Endometrial microvascular endothelial cells (primary cell): ENCODE measurements around the gene THTPA. TPM values are rescaled to one million over a fixed set of nuclear protein-coding genes. Genes with fewer than 3 reads are reported as not detected.
"Not testable (repeated sequence)": the region's sequence is repeated elsewhere in the genome, so short reads cannot be mapped to it uniquely, and the experiment has no call there.

Source experiments
- in situ Hi-C: cut with HindIII; loops from 2 replicates; pipeline ENCODE4 v1.10.0; 2017; ENCODE audit warnings: low sequenced_read_pairs, low pct_unique_long_range_greater_than_20kb; ENCODE audit errors: inconsistent ontology term
- total RNA-seq: library from RNA; depleted of rRNA; stranded (reverse); fragments of >200 nt; gene quantifications from one replicate; pipeline ENCODE4 v1.2.3, GENCODE V29; 2015; ENCODE audit errors: inconsistent ontology term

Gene THTPA
- total RNA-seq, 1 donor from 2014 or later, result 10.6 TPM

GRCh38 chr14:23531391-23531790 is 24.7 kb upstream of the THTPA start:
- in situ Hi-C loops, result no loop called here

- in situ Hi-C loops, result no loop called here
Observed at GRCh38 chr14:23532658-23533057, 23.4 kb upstream of the THTPA start.

GRCh38 chr14:23533652-23534435 is 22.2 kb upstream of the THTPA start:
- in situ Hi-C loops, result no loop called here

- in situ Hi-C loops, result no loop called here
Observed at GRCh38 chr14:23535943-23536342, 20.1 kb upstream of the THTPA start.

- in situ Hi-C loops, result no loop called here
Observed at GRCh38 chr14:23536494-23536893, 19.6 kb upstream of the THTPA start.

- in situ Hi-C loops, result not testable (repeated sequence)
Observed at GRCh38 chr14:23536906-23537305, 19.2 kb upstream of the THTPA start.

GRCh38 chr14:23537351-23538049 is 18.6 kb upstream of the THTPA start:
- in situ Hi-C loops, result no loop called here

GRCh38 chr14:23538050-23538718 is 17.9 kb upstream of the THTPA start:
- in situ Hi-C loops, result no loop called here

GRCh38 chr14:23538785-23539184 is 17.3 kb upstream of the THTPA start:
- in situ Hi-C loops, result no loop called here

GRCh38 chr14:23539248-23540140 is 16.6 kb upstream of the THTPA start:
- in situ Hi-C loops, result no loop called here

- in situ Hi-C loops, result no loop called here
Observed at GRCh38 chr14:23540141-23540469, 16.0 kb upstream of the THTPA start.

- in situ Hi-C loops, result no loop called here
Observed at GRCh38 chr14:23542261-23542660, 13.8 kb upstream of the THTPA start.

- in situ Hi-C loops, result no loop called here
Observed at GRCh38 chr14:23543403-23543802, 12.7 kb upstream of the THTPA start.

GRCh38 chr14:23544511-23545447 is 11.3 kb upstream of the THTPA start:
- in situ Hi-C loops, result no loop called here

GRCh38 chr14:23545740-23546365 is 10.2 kb upstream of the THTPA start:
- in situ Hi-C loops, result no loop called here

GRCh38 chr14:23546450-23547035 is 9.5 kb upstream of the THTPA start:
- in situ Hi-C loops, result no loop called here

- in situ Hi-C loops, result no loop called here
Observed at GRCh38 chr14:23547924-23548323, 8.1 kb upstream of the THTPA start.
